H54 (cell line): Measurements from ENCODE around the gene RARRES2.

Experiments
- DNase-seq: peaks from one replicate; pipeline ENCODE4 v3.0.0; 2011; ENCODE audit warnings: low spot score, mixed read lengths; ENCODE audit not compliant: insufficient read length
- FAIRE-seq: peaks from 3 replicates; lab custom pipeline; 2011; peaks lifted over from hg19 to GRCh38; lab: Jason Lieb, UNC
- POLR2A ChIP-seq: IDR thresholded peaks from 2 replicates; pipeline ENCODE4 v1.6.1; 2011; ENCODE audit warnings: low read depth, mild to moderate bottlenecking, low read length

Gene RARRES2

GRCh38 chr7:150380463-150380862 is 39.0 kb upstream of the RARRES2 start:
- no peak for TF ChIP-seq POLR2A
- no peak for DNase-seq
- no peak for FAIRE-seq

DNA sequence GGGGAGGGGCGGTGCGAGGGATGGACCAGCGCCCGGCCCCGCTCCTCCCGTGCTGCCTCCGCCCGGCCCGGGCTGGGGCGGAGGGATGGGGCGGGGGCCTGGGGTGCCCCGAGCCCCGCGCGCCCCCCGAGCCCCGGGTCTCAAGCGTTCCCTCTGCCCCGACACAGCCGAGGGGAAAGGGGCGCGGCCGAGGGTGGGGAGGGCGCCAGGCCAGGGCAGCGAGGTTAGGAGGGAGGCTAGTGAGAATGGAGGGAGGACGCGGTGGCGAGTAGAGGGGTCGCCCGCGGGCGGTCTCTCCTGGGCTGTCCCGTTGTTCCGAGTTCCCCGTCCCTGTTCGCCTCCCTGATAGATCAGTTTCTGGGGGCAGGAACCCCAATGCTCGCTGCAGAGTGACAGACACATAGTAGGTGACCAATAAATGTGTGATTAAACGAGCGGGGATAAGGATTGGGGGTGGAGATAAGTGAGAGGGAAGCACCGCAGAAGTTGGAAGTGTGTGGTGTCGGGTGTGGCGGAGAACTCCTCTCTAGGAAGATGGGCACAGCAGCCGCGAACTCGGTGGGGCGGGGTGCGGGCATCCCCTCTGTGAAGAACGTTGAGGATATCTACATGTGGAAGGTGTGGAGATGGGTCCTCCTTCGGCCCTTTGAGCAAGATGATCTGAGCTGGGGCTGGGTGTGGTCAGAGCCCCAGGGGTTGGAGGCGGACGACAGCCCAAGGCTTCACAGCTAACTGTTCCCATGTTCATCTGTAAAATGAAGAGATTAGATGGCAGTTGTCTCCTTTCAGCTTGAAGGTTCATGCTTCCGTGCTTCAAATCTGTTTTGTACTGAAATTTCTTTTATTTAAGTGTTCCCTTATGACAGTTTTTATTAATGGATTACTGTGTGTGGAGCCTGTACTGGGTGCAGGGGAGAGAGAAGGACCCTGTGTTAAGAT is 38.3 kb upstream of the RARRES2 start:
- FAIRE-seq (no peak), DNase-seq (peak; percentile 48)
- peak; percentile 23; the same call in 1 of the 2 replicates for TF ChIP-seq POLR2A

- FAIRE-seq, result no peak
- peak; percentile 99 for DNase-seq
- peak; percentile 87 for TF ChIP-seq POLR2A
These were observed 37.5 kb upstream of the RARRES2 start, which contains the start of gene ZNF775 for GRCh38 chr7:150378853-150379440. Gene ZNF775 (plus strand): TSS chr7:150379330. CDS start chr7:150388471, 9,141 bp downstream.

- DNase-seq (peak; percentile 85), FAIRE-seq (no peak)
- TF ChIP-seq POLR2A, result peak; percentile 16; the same call in 1 of the 2 replicates
These were observed 36.9 kb upstream of the RARRES2 start for GRCh38 chr7:150378115-150378852.

- FAIRE-seq (no peak), DNase-seq (no peak)
These were observed 36.2 kb upstream of the RARRES2 start for GRCh38 chr7:150377635-150378034.

GRCh38 chr7:150377196-150377595 is 35.8 kb upstream of the RARRES2 start:
- no peak for FAIRE-seq
- DNase-seq, result no peak
- no peak for TF ChIP-seq POLR2A

More at GRCh38 chr7:150377635-150378034, 36.2 kb upstream of the RARRES2 start:
- TF ChIP-seq POLR2A, result no peak

DNA sequence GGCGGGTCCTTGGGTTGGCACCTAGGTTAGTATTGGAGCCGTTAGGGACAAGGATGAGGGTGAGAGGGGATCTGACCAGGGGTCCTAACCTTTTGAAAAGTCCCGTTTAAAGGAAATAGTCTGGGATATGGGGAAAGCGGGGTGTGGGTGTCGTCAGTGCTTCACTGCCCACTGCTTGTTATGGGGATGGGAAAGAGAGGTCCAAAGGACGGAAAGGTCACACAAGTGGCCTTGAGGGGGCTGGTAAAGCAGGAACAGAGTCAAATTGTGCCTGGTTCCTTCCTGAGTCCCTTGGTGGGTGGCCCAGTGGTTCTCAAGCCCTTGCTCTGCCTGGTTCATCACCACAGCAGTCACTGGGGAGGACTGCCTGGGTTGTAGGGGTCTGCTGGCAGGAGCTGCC is 35.1 kb upstream of the RARRES2 start:
- FAIRE-seq, result no peak
- no peak for TF ChIP-seq POLR2A

GRCh38 chr7:150375662-150376521 is 34.5 kb upstream of the RARRES2 start:
- no peak for FAIRE-seq
- no peak for TF ChIP-seq POLR2A
- DNase-seq, result no peak

More for the DNA sequence above, 35.1 kb upstream of the RARRES2 start:
- DNase-seq, result no peak

DNA sequence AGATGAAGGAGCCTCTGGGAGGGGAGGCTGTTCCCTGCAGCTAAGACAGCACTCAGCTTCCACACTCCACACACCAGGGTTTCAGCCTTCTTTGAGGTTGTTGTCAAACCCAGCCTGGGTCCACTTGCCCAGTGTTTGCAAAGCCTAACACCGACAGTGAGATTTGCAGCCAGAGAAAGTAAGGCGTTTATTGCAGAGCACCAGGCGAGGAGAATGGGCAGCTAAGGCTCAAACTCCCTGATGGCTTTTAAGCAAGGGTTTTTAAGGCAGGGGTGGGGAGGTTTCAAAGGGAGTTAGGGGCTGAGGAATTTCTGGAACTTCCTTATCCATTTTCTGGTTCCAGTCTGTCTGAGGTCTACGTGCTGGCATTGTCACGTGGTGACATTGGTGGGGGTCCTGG is 33.0 kb upstream of the RARRES2 start:
- no peak for FAIRE-seq
- DNase-seq, result no peak
- TF ChIP-seq POLR2A, result no peak

DNA sequence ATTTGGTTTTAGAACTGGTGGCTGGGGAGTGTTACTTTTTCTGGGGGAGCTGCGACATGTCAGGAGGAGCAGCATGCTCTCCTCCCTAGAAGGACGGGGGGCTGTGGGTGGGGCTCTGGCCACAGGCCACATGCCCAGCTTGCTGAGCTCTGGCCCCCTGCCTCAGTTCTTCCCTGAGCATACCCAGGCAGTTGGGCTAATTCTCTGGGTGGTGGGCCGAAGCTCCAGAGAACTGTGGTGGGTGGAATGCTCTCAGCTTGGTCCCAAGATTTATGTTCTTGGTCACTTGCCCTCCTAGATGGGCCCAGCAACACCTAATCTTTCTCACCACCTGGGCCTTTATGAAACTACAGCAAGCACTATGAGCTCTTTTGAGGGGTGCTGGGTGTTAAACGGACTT is 32.6 kb upstream of the RARRES2 start:
- FAIRE-seq (no peak), DNase-seq (no peak)
- TF ChIP-seq POLR2A, result no peak

DNA sequence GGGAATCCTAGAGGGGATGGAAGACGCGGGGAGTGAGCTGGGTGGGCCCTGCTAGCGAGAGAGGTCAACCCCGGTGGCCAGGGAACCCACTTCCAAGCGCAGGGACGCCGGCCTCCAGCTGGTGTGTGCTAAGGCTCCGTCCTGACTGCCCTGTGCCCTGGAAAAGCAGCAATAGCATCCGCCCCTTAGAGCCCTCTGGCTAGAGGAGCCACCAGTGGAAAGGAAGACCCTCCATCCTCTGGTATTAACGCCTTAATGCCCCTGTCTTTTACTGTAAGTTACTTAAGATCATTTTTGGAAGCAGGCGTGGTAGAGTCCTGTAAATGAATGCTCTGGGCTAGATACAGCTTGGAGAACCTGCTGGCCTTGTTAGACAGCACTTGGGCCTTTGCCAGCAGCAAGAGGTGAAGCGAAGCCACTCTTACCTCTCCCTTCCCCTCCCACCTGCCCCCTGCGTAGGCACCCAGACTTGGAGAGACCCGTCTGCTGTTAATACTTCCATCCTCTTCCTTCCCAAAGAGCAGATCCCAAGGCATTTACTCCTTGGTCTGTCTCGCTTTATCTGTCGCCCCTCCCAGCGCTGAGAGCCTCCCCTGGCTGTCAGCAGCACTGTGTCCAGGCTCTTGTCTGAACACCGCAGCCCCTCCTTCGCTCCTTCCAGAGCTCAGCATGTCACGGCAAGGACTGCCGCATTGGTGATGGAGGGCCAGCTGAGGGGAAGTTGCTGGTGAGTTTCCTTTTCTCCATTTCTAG is 31.8 kb upstream of the RARRES2 start:
- FAIRE-seq, result no peak
- no peak for DNase-seq
- TF ChIP-seq POLR2A, result no peak
